GM23338 (cell line): Measurements from ENCODE around the gene FOXC2. TPM values are rescaled to one million over a fixed set of nuclear protein-coding genes. Genes with fewer than 3 reads are reported as not detected.

Source experiments
- ATAC-seq: fragments of 200-7000 bp; cut with Tn5 transposase; 3 replicates; pipeline ENCODE4 v1.9.1; 2020
- DNase-seq: peaks from one replicate; pipeline ENCODE4 v3.0.0-alpha.2; 2015; ENCODE audit warnings: low spot score
- H2AFZ ChIP-seq: fragments of 200-600 bp; sonication (generic); 2 replicates; pipeline ENCODE4 v1.8.0; 2016; ENCODE audit warnings: antibody characterized with exemption, mild to moderate bottlenecking, moderate library complexity
- H3F3A ChIP-seq: fragments of 200-600 bp; sonication (generic); replicated peaks from 2 replicates; pipeline ENCODE4 v1.8.0; 2017; ENCODE audit warnings: antibody characterized with exemption, mixed run types, low read depth
- H3K27ac ChIP-seq: fragments of 200-600 bp; sonication (generic); 2 replicates; pipeline ENCODE4 v1.6.1; 2016; ENCODE audit warnings: low read depth
- H3K27me3 ChIP-seq: fragments of 200-600 bp; sonication (generic); 2 replicates; pipeline ENCODE4 v1.8.0; 2016; ENCODE audit warnings: mild to moderate bottlenecking, mixed run types, moderate library complexity; ENCODE audit not compliant: insufficient read depth
- H3K36me3 ChIP-seq: fragments of 200-600 bp; sonication (generic); 2 replicates; pipeline ENCODE4 v1.8.0; 2016; ENCODE audit warnings: mild to moderate bottlenecking; ENCODE audit not compliant: insufficient read depth
- H3K4me1 ChIP-seq: fragments of 200-600 bp; sonication (generic); 2 replicates; pipeline ENCODE4 v1.8.0; 2016; ENCODE audit warnings: mild to moderate bottlenecking, moderate library complexity; ENCODE audit not compliant: insufficient read depth
- H3K4me2 ChIP-seq: fragments of 200-600 bp; sonication (generic); 2 replicates; pipeline ENCODE4 v1.7.1; 2017; ENCODE audit warnings: mixed run types
- H3K4me3 ChIP-seq: fragments of 200-600 bp; sonication (generic); 2 replicates; pipeline ENCODE4 v1.6.1; 2016; ENCODE audit warnings: mixed run types
- H3K79me2 ChIP-seq: fragments of 200-600 bp; sonication (generic); replicated peaks from 2 replicates; pipeline ENCODE4 v1.8.0; 2017; ENCODE audit warnings: mild to moderate bottlenecking; ENCODE audit not compliant: insufficient read depth
- H3K9me2 ChIP-seq: fragments of 200-600 bp; sonication (generic); 2 replicates; pipeline ENCODE4 v1.8.0; 2017; ENCODE audit not compliant: insufficient read depth
- H4K20me1 ChIP-seq: fragments of 200-600 bp; sonication (generic); replicated peaks from 2 replicates; pipeline ENCODE4 v1.8.0; 2017; ENCODE audit warnings: mild to moderate bottlenecking; ENCODE audit not compliant: insufficient read depth
- H3K27ac Mint-ChIP-seq: 2 replicates; pipeline ENCODE4 v1.8.0; 2020; ENCODE audit warnings: inconsistent platforms, mild to moderate bottlenecking, moderate library complexity, mixed read lengths
- H3K27me3 Mint-ChIP-seq: 3 replicates; pipeline ENCODE4 v1.8.0; 2022; ENCODE audit warnings: low read depth, mild to moderate bottlenecking, moderate library complexity, mixed read lengths, inconsistent platforms; ENCODE audit not compliant: insufficient read depth, poor library complexity
- H3K36me3 Mint-ChIP-seq: 3 replicates; pipeline ENCODE4 v1.8.0; 2021; ENCODE audit warnings: low read depth, mild to moderate bottlenecking, inconsistent platforms, moderate library complexity, mixed read lengths
- H3K4me1 Mint-ChIP-seq: 3 replicates; pipeline ENCODE4 v1.8.0; 2020; ENCODE audit warnings: mild to moderate bottlenecking, inconsistent platforms, mixed read lengths
- H3K4me3 Mint-ChIP-seq: 3 replicates; pipeline ENCODE4 v1.8.0; 2021; ENCODE audit warnings: moderate library complexity, mild to moderate bottlenecking, inconsistent platforms, mixed read lengths
- H3K9me3 Mint-ChIP-seq: 3 replicates; pipeline ENCODE4 v1.8.0; 2020; ENCODE audit warnings: moderate library complexity, mild to moderate bottlenecking, inconsistent platforms, mixed read lengths
- CREB1 ChIP-seq: fragments of 250-450 bp; sonication (Bioruptor Pico); IDR thresholded peaks from 2 replicates; pipeline ENCODE4 v1.5.0; 2020; ENCODE audit warnings: low read depth, mild to moderate bottlenecking, moderate library complexity
- EZH2 ChIP-seq: fragments of 200-600 bp; sonication (generic); IDR thresholded peaks from one replicate; pipeline ENCODE4 v1.8.0; 2017; ENCODE audit warnings: antibody characterized with exemption, mild to moderate bottlenecking, low read depth; ENCODE audit not compliant: unreplicated experiment
- EZH2phosphoT487 ChIP-seq: fragments of 200-600 bp; sonication (generic); IDR thresholded peaks from one replicate; pipeline ENCODE4 v1.8.1; 2018; ENCODE audit warnings: antibody characterized with exemption; ENCODE audit not compliant: unreplicated experiment
- NANOG ChIP-seq: IDR thresholded peaks from 2 replicates; pipeline ENCODE4 v1.6.1; 2016; ENCODE audit warnings: antibody characterized with exemption, borderline replicate concordance
- STAT1 ChIP-seq: IDR thresholded peaks from one replicate; pipeline ENCODE4 v1.6.1; 2016; ENCODE audit warnings: antibody characterized with exemption; ENCODE audit not compliant: unreplicated experiment
- ZNF114 ChIP-seq: fragments of 250-450 bp; sonication (Bioruptor Pico); IDR thresholded peaks from 2 replicates; pipeline ENCODE4 v1.5.0; 2020; ENCODE audit warnings: mild to moderate bottlenecking, moderate library complexity
- ZNF331 ChIP-seq: fragments of 250-450 bp; sonication (Bioruptor Pico); IDR thresholded peaks from 2 replicates; pipeline ENCODE4 v1.5.0; 2020; ENCODE audit warnings: low read depth, mild to moderate bottlenecking, moderate library complexity
- polyA plus RNA-seq: library from polyadenylated mRNA; unstranded; fragments of >200 nt; fragmentation: Nextera tagmentation; extraction: Ambion mirVana; gene quantifications from 2 replicates; pipeline ENCODE4 v1.2.1, GENCODE V29; 2016
- total RNA-seq: library from RNA; depleted of rRNA; stranded (reverse); fragments of >200 nt; shearing (Covaris generic); gene quantifications from 2 replicates; pipeline ENCODE4 v1.2.3, GENCODE V29; 2014
- TF ChIP-seq, protein P1 (sequence below): IDR thresholded peaks from 2 replicates; pipeline ENCODE4 v1.6.1; 2016; ENCODE audit warnings: antibody characterized with exemption
- TF ChIP-seq, protein P2 (sequence below): fragments of 250-450 bp; sonication (Bioruptor Pico); IDR thresholded peaks from 2 replicates; pipeline ENCODE4 v1.5.0; 2020; ENCODE audit warnings: mild to moderate bottlenecking, moderate library complexity

FOXC2 gene
- total and polyA plus RNA-seq, 2 experiments from 2014 or later = 0.16 TPM; not detected in 1

- TF ChIP-seq STAT1 (no peak), EZH2 (peak; percentile 88), ZNF331 (CRISPR knock-in tag) (no peak)
Observed at GRCh38 chr16:86578611-86579267, 12.1 kb downstream of the FOXC2 start (continued).

DNA sequence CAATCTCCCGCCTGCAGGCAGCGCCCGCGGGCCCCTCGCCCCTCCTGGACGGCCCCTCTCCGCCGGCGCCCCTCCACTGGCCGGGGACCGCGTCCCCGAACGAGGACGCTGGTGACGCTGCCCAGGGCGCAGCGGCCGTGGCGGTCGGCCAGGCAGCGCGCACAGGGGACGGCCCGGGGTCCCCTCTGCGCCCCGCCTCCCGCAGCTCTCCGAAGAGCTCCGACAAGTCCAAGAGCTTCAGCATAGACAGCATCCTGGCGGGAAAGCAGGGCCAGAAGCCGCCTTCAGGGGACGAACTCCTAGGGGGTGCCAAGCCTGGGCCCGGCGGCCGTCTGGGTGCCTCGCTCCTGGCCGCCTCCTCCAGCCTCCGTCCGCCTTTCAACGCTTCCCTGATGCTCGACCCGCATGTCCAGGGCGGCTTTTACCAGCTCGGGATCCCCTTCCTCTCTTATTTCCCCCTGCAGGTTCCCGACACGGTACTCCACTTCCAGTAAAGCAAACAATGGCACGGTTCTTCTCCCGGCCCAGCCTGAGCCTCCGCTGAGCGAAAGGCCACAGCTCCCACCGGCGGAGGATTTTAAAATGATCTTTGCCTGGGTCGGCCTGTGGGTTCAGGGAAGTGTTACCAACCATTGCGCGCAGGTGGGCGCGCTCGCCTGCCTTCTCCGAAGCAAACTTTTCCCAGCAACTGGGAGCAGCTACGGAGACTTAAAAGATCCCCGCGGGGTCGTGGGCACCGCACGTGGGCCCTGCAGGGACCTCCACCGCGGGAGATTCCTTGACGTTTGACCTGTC lies 12.8 kb downstream of the FOXC2 start:
- peaks cover 90% of the 10 kb centered on the region for H3K27me3 ChIP-seq
- DNase-seq = peak; percentile 51
- Mint-ChIP-seq H3K9me3 (no peaks in the 10 kb centered on the region; the same call in 2 of the 3 replicates), H3K4me1 (peaks cover 42% of the 10 kb centered on the region), H3K4me3 (peak overlapping the region; percentile 81), H3K27me3 (peaks cover 72% of the 10 kb centered on the region), H3K27ac (no peak overlapping the region), H3K36me3 (no peaks in the 10 kb centered on the region; the same call in 2 of the 3 replicates)
- no peaks in the 10 kb centered on the region for H3K36me3 ChIP-seq
- H3K4me2 ChIP-seq = peak overlapping the region; percentile 93
- H3K4me1 ChIP-seq = peaks cover 28% of the 10 kb centered on the region
- H3F3A ChIP-seq = peaks cover 7% of the 10 kb centered on the region
- no peak overlapping the region for H3K27ac ChIP-seq
- H2AFZ ChIP-seq = peak overlapping the region; percentile 90
- H3K4me3 ChIP-seq = peak overlapping the region; percentile 75
- H4K20me1 ChIP-seq = peaks cover 7% of the 10 kb centered on the region; the same call in 1 of the 2 replicates
- peak; percentile 3; the same call in 2 of the 3 replicates for ATAC-seq
- TF ChIP-seq EZH2phosphoT487 = peak; percentile 68
- peak; percentile 98 for TF ChIP-seq EZH2
- no peak for TF ChIP-seq CREB1 (CRISPR knock-in tag)
- H3K9me2 ChIP-seq = no peaks in the 10 kb centered on the region
- H3K79me2 ChIP-seq = no peaks in the 10 kb centered on the region

DNA sequence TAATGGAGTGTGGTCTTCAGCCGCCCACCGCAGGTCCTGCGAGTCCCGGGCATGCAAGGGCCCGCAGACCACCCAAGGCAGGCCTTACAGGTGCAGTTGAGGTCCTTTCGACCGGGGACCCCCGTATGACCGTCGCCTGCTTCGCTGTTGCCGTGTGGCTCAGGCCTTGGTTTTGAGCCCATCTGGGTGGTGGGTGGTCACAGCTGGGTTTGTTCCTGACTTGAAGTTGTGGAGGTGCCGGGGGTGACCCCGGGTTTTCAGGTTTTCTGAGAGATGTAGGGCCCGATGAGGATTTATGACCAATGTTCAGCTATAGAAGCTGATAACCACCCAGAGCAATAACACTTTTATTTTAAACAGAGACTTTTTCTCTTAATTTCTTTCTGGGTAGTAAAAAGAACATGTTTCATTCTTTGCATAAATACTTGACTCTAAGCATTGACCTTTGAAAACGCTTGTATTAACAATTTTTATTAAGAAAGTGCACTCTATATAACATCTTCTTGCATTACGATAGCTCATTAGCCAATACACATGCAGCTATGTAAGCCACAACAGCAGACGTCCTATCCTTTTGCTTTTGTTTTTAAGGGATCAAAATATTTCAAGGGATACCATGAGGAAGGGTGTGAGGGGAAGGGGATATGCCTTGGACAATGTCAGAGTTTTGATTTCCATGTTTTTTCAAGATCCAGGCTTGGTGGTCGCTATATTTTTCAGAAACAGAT lies 13.6 kb downstream of the FOXC2 start:
- H3K4me1 ChIP-seq = peaks cover 21% of the 10 kb centered on the region
- peaks cover 34% of the 10 kb centered on the region for H3K4me1 Mint-ChIP-seq
- DNase-seq = no peak
- peaks cover 65% of the 10 kb centered on the region for H3K27me3 Mint-ChIP-seq
- H3K27ac ChIP-seq = no peak overlapping the region
- H3K36me3 ChIP-seq = no peaks in the 10 kb centered on the region
- H3F3A ChIP-seq = peaks cover 7% of the 10 kb centered on the region
- no peak for ATAC-seq
- H2AFZ ChIP-seq = peak overlapping the region; percentile 90; the same call in 1 of the 2 replicates
- no peaks in the 10 kb centered on the region for H3K9me2 ChIP-seq
- H3K79me2 ChIP-seq = no peaks in the 10 kb centered on the region
- no peak overlapping the region for H3K27ac Mint-ChIP-seq
- no peaks in the 10 kb centered on the region; the same call in 2 of the 3 replicates for H3K9me3 Mint-ChIP-seq
- H3K4me2 ChIP-seq = peak overlapping the region; percentile 93
- no peaks in the 10 kb centered on the region; the same call in 2 of the 3 replicates for H3K36me3 Mint-ChIP-seq
- peaks cover 3% of the 10 kb centered on the region; the same call in 1 of the 2 replicates for H4K20me1 ChIP-seq
- H3K4me3 Mint-ChIP-seq = peak overlapping the region; percentile 81
- peaks cover 82% of the 10 kb centered on the region for H3K27me3 ChIP-seq
- peak overlapping the region; percentile 75 for H3K4me3 ChIP-seq
- no peak for TF ChIP-seq CREB1 (CRISPR knock-in tag)
- TF ChIP-seq, protein P1, sequence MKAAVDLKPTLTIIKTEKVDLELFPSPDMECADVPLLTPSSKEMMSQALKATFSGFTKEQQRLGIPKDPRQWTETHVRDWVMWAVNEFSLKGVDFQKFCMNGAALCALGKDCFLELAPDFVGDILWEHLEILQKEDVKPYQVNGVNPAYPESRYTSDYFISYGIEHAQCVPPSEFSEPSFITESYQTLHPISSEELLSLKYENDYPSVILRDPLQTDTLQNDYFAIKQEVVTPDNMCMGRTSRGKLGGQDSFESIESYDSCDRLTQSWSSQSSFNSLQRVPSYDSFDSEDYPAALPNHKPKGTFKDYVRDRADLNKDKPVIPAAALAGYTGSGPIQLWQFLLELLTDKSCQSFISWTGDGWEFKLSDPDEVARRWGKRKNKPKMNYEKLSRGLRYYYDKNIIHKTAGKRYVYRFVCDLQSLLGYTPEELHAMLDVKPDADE = no peak
- TF ChIP-seq EZH2 = peak; percentile 27
- TF ChIP-seq, protein P2, sequence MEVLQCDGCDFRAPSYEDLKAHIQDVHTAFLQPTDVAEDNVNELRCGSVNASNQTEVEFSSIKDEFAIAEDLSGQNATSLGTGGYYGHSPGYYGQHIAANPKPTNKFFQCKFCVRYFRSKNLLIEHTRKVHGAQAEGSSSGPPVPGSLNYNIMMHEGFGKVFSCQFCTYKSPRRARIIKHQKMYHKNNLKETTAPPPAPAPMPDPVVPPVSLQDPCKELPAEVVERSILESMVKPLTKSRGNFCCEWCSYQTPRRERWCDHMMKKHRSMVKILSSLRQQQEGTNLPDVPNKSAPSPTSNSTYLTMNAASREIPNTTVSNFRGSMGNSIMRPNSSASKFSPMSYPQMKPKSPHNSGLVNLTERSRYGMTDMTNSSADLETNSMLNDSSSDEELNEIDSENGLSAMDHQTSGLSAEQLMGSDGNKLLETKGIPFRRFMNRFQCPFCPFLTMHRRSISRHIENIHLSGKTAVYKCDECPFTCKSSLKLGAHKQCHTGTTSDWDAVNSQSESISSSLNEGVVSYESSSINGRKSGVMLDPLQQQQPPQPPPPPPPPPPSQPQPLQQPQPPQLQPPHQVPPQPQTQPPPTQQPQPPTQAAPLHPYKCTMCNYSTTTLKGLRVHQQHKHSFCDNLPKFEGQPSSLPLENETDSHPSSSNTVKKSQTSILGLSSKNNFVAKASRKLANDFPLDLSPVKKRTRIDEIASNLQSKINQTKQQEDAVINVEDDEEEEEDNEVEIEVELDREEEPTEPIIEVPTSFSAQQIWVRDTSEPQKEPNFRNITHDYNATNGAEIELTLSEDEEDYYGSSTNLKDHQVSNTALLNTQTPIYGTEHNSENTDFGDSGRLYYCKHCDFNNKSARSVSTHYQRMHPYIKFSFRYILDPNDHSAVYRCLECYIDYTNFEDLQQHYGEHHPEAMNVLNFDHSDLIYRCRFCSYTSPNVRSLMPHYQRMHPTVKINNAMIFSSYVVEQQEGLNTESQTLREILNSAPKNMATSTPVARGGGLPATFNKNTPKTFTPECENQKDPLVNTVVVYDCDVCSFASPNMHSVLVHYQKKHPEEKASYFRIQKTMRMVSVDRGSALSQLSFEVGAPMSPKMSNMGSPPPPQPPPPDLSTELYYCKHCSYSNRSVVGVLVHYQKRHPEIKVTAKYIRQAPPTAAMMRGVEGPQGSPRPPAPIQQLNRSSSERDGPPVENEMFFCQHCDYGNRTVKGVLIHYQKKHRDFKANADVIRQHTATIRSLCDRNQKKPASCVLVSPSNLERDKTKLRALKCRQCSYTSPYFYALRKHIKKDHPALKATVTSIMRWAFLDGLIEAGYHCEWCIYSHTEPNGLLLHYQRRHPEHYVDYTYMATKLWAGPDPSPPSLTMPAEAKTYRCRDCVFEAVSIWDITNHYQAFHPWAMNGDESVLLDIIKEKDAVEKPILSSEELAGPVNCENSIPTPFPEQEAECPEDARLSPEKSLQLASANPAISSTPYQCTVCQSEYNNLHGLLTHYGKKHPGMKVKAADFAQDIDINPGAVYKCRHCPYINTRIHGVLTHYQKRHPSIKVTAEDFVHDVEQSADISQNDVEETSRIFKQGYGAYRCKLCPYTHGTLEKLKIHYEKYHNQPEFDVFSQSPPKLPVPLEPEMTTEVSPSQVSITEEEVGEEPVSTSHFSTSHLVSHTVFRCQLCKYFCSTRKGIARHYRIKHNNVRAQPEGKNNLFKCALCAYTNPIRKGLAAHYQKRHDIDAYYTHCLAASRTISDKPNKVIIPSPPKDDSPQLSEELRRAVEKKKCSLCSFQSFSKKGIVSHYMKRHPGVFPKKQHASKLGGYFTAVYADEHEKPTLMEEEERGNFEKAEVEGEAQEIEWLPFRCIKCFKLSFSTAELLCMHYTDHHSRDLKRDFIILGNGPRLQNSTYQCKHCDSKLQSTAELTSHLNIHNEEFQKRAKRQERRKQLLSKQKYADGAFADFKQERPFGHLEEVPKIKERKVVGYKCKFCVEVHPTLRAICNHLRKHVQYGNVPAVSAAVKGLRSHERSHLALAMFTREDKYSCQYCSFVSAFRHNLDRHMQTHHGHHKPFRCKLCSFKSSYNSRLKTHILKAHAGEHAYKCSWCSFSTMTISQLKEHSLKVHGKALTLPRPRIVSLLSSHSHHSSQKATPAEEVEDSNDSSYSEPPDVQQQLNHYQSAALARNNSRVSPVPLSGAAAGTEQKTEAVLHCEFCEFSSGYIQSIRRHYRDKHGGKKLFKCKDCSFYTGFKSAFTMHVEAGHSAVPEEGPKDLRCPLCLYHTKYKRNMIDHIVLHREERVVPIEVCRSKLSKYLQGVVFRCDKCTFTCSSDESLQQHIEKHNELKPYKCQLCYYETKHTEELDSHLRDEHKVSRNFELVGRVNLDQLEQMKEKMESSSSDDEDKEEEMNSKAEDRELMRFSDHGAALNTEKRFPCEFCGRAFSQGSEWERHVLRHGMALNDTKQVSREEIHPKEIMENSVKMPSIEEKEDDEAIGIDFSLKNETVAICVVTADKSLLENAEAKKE (CRISPR knock-in tag) = no peak
- no peak for TF ChIP-seq NANOG
- TF ChIP-seq ZNF114 (CRISPR knock-in tag) = no peak
